HG02763 (cell line): ENCODE results near the gene SLC6A9.
A peak's percentile ranks its signal among the peaks of the same experiment; 100 is the strongest.

Experiments
- ATAC-seq: cut with Tn5 transposase; IDR thresholded peaks from one replicate; pipeline ENCODE4 v1.9.1; 2021; ENCODE audit warnings: mild to moderate bottlenecking, moderate library complexity; ENCODE audit not compliant: unreplicated experiment

SLC6A9 gene

GRCh38 chr1:43973981-43974442 lies 57.2 kb downstream of the SLC6A9 start:
- no peak for ATAC-seq

- ATAC-seq: no peak
These were observed 59.8 kb downstream of the SLC6A9 start for GRCh38 chr1:43971336-43971980.

GRCh38 chr1:43970911-43971310 lies 60.4 kb downstream of the SLC6A9 start:
- ATAC-seq: no peak

- ATAC-seq: no peak
These were observed 60.8 kb downstream of the SLC6A9 start for GRCh38 chr1:43970502-43970901.

- ATAC-seq: peak; percentile 80
These were observed 61.4 kb downstream of the SLC6A9 start, which contains the start of gene DPH2 for GRCh38 chr1:43969746-43970466. Gene DPH2 (plus strand): TSS chr1:43970010. CDS start chr1:43970176, 166 bp downstream.

GRCh38 chr1:43969416-43969745 lies 61.9 kb downstream of the SLC6A9 start:
- no peak for ATAC-seq

GRCh38 chr1:43968348-43968948 lies 62.8 kb downstream of the SLC6A9 start:
- no peak for ATAC-seq

GRCh38 chr1:43965316-43965715 lies 65.9 kb downstream of the SLC6A9 start:
- ATAC-seq: no peak

GRCh38 chr1:43963890-43964289 lies 67.4 kb downstream of the SLC6A9 start:
- no peak for ATAC-seq

GRCh38 chr1:43963006-43963405 lies 68.3 kb downstream of the SLC6A9 start:
- no peak for ATAC-seq

- ATAC-seq: no peak
These were observed 68.9 kb downstream of the SLC6A9 start for GRCh38 chr1:43962324-43962723.

- ATAC-seq: no peak
These were observed 69.6 kb downstream of the SLC6A9 start for GRCh38 chr1:43961692-43962091.

- ATAC-seq: no peak
These were observed 70.5 kb downstream of the SLC6A9 start for GRCh38 chr1:43960798-43961197.

- no peak for ATAC-seq
These were observed 72.7 kb downstream of the SLC6A9 start for GRCh38 chr1:43958351-43959255.

- no peak for ATAC-seq
These were observed 73.7 kb downstream of the SLC6A9 start for GRCh38 chr1:43957407-43958040.

GRCh38 chr1:43956234-43956633 lies 75.0 kb downstream of the SLC6A9 start:
- no peak for ATAC-seq

- ATAC-seq: no peak
These were observed 77.2 kb downstream of the SLC6A9 start for GRCh38 chr1:43954036-43954435.

GRCh38 chr1:43953361-43953760 lies 77.9 kb downstream of the SLC6A9 start:
- no peak for ATAC-seq

GRCh38 chr1:43952731-43953346 lies 78.4 kb downstream of the SLC6A9 start:
- ATAC-seq: no peak
